ENCODE measurements around the gene NBAS. TPM values are rescaled to one million over a fixed set of nuclear protein-coding genes. Genes with fewer than 3 reads are reported as not detected.

NBAS gene
- total RNA-seq, 1 experiment from 2014 or later: 32.5 TPM

GRCh38 chr2:15606481-15607441, 45.6 kb upstream of the NBAS start:
- Histone ChIP-seq H2BK20ac (ENCODE audit: low read depth, low read length, poor library complexity, severe bottlenecking) (no peak overlapping the region), H3T11ph (ENCODE audit: low read length) (no peak overlapping the region), H2BK120ac (ENCODE audit: low read depth, low read length, poor library complexity, severe bottlenecking) (no peak overlapping the region), H3K14ac (ENCODE audit: insufficient read depth, low read length) (no peak overlapping the region), H2AFZ (ENCODE audit: low read length) (no peak overlapping the region), H3K79me1 (ENCODE audit: insufficient read depth, low read depth, low read length, poor library complexity, severe bottlenecking) (no peaks in the 10 kb centered on the region), H3K23ac (ENCODE audit: insufficient read length, low read depth, low read length) (no peak overlapping the region), H4K91ac (ENCODE audit: insufficient read length, low read depth, low read length) (no peak overlapping the region), H2BK12ac (ENCODE audit: insufficient read length, low read depth, low read length) (no peak overlapping the region), H3K27me3 (ENCODE audit: insufficient read depth, low read length) (no peaks in the 10 kb centered on the region), H4K8ac (replicated peaks; ENCODE audit: insufficient read length, low read depth, low read length) (no peak overlapping the region), H3K4ac (ENCODE audit: low read depth, low read length) (no peak overlapping the region), H3K4me2 (ENCODE audit: insufficient read depth, insufficient read length, low read length) (no peak overlapping the region), H3K23me2 (ENCODE audit: insufficient read length, low read depth, low read length, poor library complexity, severe bottlenecking) (no peaks in the 10 kb centered on the region), H2BK5ac (ENCODE audit: insufficient read length, low read length) (no peak overlapping the region), H3K4me1 (ENCODE audit: insufficient read depth, low read length) (no peaks in the 10 kb centered on the region), H2BK15ac (ENCODE audit: low read depth, low read length) (no peak overlapping the region), H3K18ac (ENCODE audit: insufficient read length, low read depth, low read length) (no peak overlapping the region), H3K27ac (ENCODE audit: insufficient read length, low read depth, low read length) (no peak overlapping the region), H3K9ac (ENCODE audit: extremely low read depth, insufficient read length, low read length) (no peak overlapping the region), H4K5ac (ENCODE audit: insufficient read length, low read depth, low read length) (no peak overlapping the region), H3K79me2 (ENCODE audit: insufficient read depth, low read length) (no peaks in the 10 kb centered on the region), H2AK5ac (ENCODE audit: insufficient read length, low read length) (no peak overlapping the region), H3K56ac (ENCODE audit: insufficient read length, low read depth, low read length) (no peak overlapping the region), H4K20me1 (ENCODE audit: control insufficient read depth, insufficient read depth, insufficient read length) (no peaks in the 10 kb centered on the region), H3K9me3 (ENCODE audit: control insufficient read depth, low read depth, low read length) (no peaks in the 10 kb centered on the region)
- H3K9me3 Mint-ChIP-seq: peaks cover 0 to 8% of the 10 kb centered on the region in 2 experiments; a peak in 2 of 5 replicates
- H3K36me3 Mint-ChIP-seq (ENCODE audit: insufficient read depth in 1 of 3, low read depth in 3 of 3): peaks cover 63 to 84% (median 82%) of the 10 kb centered on the region in 3 experiments
- H3K4me1 Mint-ChIP-seq: peaks cover 0 to 4% of the 10 kb centered on the region in 2 experiments; a peak in 1 of 4 replicates
- no peak for DNase-seq
- H3K27me3 Mint-ChIP-seq (ENCODE audit: low read depth): no peaks in the 10 kb centered on the region
- TF ChIP-seq CTCF (conservative IDR thresholded peaks at IDR 0.05): no peak
- WGBS (ENCODE audit: extremely low coverage, insufficient read length, low lambda C conversion rate): no CpG with 5 or more reads among the region's 8 CpGs
- H3K27ac Mint-ChIP-seq: no peak overlapping the region
- H3K4me3 Mint-ChIP-seq: no peak overlapping the region
